ENCODE measurements around the gene ZCCHC14. TPM values are rescaled to one million over a fixed set of nuclear protein-coding genes. Genes with fewer than 3 reads are reported as not detected.

ZCCHC14 gene
- total and polyA plus RNA-seq, 2 of the 13 experiments (the other 11 are each of a cell fraction or from before 2014, with no cell fraction given) = 12.4 to 12.5 TPM

GRCh38 chr16:87371261-87371866 lies 121.5 kb downstream of the ZCCHC14 start (continued):
- TF ChIP-seq, protein P1, sequence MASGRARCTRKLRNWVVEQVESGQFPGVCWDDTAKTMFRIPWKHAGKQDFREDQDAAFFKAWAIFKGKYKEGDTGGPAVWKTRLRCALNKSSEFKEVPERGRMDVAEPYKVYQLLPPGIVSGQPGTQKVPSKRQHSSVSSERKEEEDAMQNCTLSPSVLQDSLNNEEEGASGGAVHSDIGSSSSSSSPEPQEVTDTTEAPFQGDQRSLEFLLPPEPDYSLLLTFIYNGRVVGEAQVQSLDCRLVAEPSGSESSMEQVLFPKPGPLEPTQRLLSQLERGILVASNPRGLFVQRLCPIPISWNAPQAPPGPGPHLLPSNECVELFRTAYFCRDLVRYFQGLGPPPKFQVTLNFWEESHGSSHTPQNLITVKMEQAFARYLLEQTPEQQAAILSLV (CRISPR knock-in tag; IDR thresholded peaks at IDR 0.05; ENCODE audit: borderline replicate concordance) = no peak
- TF ChIP-seq DPF2 (CRISPR knock-in tag; IDR thresholded peaks at IDR 0.05; ENCODE audit: borderline replicate concordance, low read depth) (no peak), HIVEP1 (CRISPR knock-in tag; IDR thresholded peaks at IDR 0.05) (peak; percentile 66; the same call in 1 of the 2 replicates), MED8 (CRISPR knock-in tag; IDR thresholded peaks at IDR 0.05; ENCODE audit: insufficient replicate concordance) (peak; percentile 26), POGK (CRISPR knock-in tag; conservative IDR thresholded peaks at IDR 0.05) (no peak), ZNF839 (CRISPR knock-in tag; IDR thresholded peaks at IDR 0.05; ENCODE audit: borderline replicate concordance) (0 out of 2 replicates have a peak, but pooled peaks have one; percentile 29), KDM5B (CRISPR knock-in tag; IDR thresholded peaks at IDR 0.05; ENCODE audit: borderline replicate concordance) (0 out of 2 replicates have a peak, but pooled peaks have one; percentile 40), ZNF766 (CRISPR knock-in tag; IDR thresholded peaks at IDR 0.05; ENCODE audit: borderline replicate concordance) (no peak), SPEN (CRISPR knock-in tag; IDR thresholded peaks at IDR 0.05; ENCODE audit: low read depth) (no peak), RBM22 (optimal IDR thresholded peaks at IDR 0.05; ENCODE audit: low read length) (peak; percentile 98), RELA (CRISPR knock-in tag; IDR thresholded peaks at IDR 0.05) (no peak), ZNF17 (CRISPR knock-in tag; IDR thresholded peaks at IDR 0.05) (no peak), ZBTB33 (CRISPR knock-in tag; IDR thresholded peaks at IDR 0.05) (peak; percentile 65; the same call in 1 of the 2 replicates), BORCS8-MEF2B (CRISPR knock-in tag; IDR thresholded peaks at IDR 0.05) (0 out of 2 replicates have a peak, but pooled peaks have one; percentile 38), TGIF2 (CRISPR knock-in tag; IDR thresholded peaks at IDR 0.05) (no peak), NRL (CRISPR knock-in tag; IDR thresholded peaks at IDR 0.05; ENCODE audit: borderline replicate concordance) (0 out of 2 replicates have a peak, but pooled peaks have one; percentile 19), EHMT2 (IDR thresholded peaks at IDR 0.05; ENCODE audit: borderline replicate concordance, low read depth, low read length) (no peak), SIX4 (CRISPR knock-in tag; IDR thresholded peaks at IDR 0.05) (no peak), ZIK1 (CRISPR knock-in tag; IDR thresholded peaks at IDR 0.05; ENCODE audit: borderline replicate concordance, low read depth) (no peak), MTA3 (CRISPR knock-in tag; IDR thresholded peaks at IDR 0.05) (no peak)
- TF ChIP-seq, protein P2, sequence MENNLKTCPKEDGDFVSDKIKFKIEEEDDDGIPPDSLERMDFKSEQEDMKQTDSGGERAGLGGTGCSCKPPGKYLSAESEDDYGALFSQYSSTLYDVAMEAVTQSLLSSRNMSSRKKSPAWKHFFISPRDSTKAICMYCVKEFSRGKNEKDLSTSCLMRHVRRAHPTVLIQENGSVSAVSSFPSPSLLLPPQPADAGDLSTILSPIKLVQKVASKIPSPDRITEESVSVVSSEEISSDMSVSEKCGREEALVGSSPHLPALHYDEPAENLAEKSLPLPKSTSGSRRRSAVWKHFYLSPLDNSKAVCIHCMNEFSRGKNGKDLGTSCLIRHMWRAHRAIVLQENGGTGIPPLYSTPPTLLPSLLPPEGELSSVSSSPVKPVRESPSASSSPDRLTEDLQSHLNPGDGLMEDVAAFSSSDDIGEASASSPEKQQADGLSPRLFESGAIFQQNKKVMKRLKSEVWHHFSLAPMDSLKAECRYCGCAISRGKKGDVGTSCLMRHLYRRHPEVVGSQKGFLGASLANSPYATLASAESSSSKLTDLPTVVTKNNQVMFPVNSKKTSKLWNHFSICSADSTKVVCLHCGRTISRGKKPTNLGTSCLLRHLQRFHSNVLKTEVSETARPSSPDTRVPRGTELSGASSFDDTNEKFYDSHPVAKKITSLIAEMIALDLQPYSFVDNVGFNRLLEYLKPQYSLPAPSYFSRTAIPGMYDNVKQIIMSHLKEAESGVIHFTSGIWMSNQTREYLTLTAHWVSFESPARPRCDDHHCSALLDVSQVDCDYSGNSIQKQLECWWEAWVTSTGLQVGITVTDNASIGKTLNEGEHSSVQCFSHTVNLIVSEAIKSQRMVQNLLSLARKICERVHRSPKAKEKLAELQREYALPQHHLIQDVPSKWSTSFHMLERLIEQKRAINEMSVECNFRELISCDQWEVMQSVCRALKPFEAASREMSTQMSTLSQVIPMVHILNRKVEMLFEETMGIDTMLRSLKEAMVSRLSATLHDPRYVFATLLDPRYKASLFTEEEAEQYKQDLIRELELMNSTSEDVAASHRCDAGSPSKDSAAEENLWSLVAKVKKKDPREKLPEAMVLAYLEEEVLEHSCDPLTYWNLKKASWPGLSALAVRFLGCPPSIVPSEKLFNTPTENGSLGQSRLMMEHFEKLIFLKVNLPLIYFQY (CRISPR knock-in tag; IDR thresholded peaks at IDR 0.05; ENCODE audit: borderline replicate concordance) = no peak

All from HepG2 (cell line).